ENCODE data around the gene RAB11FIP2. TPM values are rescaled to one million over a fixed set of nuclear protein-coding genes. Genes with fewer than 3 reads are reported as not detected.

Gene RAB11FIP2
- polyA plus RNA-seq, 2 donors, result 2.3 to 3.8 TPM

DNA sequence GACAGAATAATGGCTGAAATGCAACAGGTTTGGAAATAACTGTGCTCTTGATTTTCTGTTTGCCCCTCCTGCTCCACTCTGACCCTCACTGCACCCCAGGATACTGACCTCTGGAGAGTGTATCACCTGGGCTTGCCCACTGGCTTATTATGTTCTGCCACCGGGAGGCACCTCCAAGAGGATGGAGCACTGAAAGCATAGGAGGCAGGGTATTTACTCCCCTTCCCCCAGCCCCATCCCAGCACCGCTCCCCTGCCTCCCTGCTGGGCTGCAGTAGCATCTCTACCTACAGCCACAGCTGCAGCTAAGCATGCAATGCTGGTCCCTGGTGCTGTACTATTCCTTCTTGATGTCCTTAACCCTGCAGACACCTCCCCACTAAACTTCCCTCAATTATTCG is 26.4 kb downstream of the RAB11FIP2 start:
- H3K27ac ChIP-seq (ENCODE audit: low read depth in 2 of 2, low read length in 1 of 2), result no peak overlapping the region
- H3K36me3 ChIP-seq (ENCODE audit: control insufficient read depth in 2 of 2, insufficient read depth in 2 of 2, low read length in 1 of 2), result no peaks in the 10 kb centered on the region
- WGBS, 2 donors, result 79 to 86% methylated on average over 3 of the region's 3 CpGs
- no peaks in the 10 kb centered on the region for H3K4me1 ChIP-seq (ENCODE audit: control insufficient read depth in 2 of 2, insufficient read depth in 2 of 2, low read length in 1 of 2)
- H3K9me3 ChIP-seq (ENCODE audit: control insufficient read depth in 2 of 2, insufficient read depth in 1 of 2, low read depth in 1 of 2, low read length in 1 of 2), result peaks cover 0 to 2% of the 10 kb centered on the region in 2 donors
- H3K27me3 ChIP-seq (ENCODE audit: control insufficient read depth in 1 of 2, insufficient read depth in 2 of 2, low read length in 2 of 2), result no peaks in the 10 kb centered on the region
- no peak overlapping the region for H3K4me3 ChIP-seq (ENCODE audit: low read depth in 1 of 2, low read length in 2 of 2)

DNA sequence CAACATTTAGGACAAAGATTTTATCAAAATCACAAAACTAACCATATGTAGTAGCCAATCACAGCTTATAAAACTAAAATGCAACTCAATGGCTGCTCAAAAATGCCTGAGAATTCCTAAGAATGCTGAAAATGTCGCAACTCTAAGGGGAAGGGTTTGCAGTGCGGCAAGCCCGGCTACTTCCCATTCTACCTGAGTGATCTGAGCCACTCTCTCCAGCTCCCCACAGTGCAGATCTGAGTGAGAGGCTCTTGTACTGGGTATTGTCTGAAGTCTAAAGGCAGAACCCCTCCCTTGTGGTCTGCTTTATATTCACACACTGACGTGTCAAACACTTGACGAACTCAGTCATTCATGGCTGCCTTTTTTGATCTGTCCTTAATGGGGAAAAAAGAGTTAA is 28.9 kb downstream of the RAB11FIP2 start:
- Histone ChIP-seq H3K36me3 (ENCODE audit: control insufficient read depth in 2 of 2, insufficient read depth in 2 of 2, low read length in 1 of 2) (no peaks in the 10 kb centered on the region), H3K4me3 (ENCODE audit: low read depth in 1 of 2, low read length in 2 of 2) (no peak overlapping the region), H3K27me3 (ENCODE audit: control insufficient read depth in 1 of 2, insufficient read depth in 2 of 2, low read length in 2 of 2) (no peaks in the 10 kb centered on the region), H3K9me3 (ENCODE audit: control insufficient read depth in 2 of 2, insufficient read depth in 1 of 2, low read depth in 1 of 2, low read length in 1 of 2) (no peaks in the 10 kb centered on the region), H3K27ac (ENCODE audit: low read depth in 2 of 2, low read length in 1 of 2) (no peak overlapping the region), H3K4me1 (ENCODE audit: control insufficient read depth in 2 of 2, insufficient read depth in 2 of 2, low read length in 1 of 2) (no peaks in the 10 kb centered on the region)
- 94 to 95% methylated on average over 5 of the region's 5 CpGs for WGBS, 2 donors

DNA sequence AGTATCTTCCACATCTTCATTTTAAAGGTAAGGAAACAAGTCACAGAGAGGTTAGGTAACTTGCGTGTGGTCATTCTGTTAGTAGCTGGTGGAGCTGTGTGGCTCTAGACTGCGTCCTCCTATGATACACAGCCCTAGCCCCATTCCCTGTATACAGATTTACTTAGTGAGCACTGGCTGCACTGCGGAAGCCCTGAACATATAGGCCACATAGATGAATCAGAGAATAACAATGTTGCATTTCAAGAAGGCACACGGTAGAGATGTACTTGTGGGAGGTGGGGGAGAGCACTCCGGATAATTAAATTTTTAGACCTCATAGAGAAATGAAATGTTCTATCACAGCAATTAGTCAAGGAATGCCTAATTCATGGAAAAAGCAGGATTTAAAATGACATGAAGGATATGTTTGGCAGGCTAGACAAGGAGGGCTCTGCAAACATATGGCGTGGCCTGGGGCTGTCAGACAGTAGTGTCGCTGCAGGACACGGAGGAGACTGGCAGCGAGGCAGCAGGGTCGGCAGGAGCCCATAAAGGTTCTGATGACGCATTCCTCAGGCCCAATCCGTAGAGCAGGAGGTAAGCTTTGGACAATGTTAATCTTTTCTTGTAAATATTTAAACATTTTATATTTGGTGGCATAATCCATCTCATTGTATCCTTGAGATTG is 29.5 kb downstream of the RAB11FIP2 start:
- Histone ChIP-seq H3K9me3 (ENCODE audit: control insufficient read depth in 2 of 2, insufficient read depth in 1 of 2, low read depth in 1 of 2, low read length in 1 of 2) (no peaks in the 10 kb centered on the region), H3K4me3 (ENCODE audit: low read depth in 1 of 2, low read length in 2 of 2) (no peak overlapping the region), H3K36me3 (ENCODE audit: control insufficient read depth in 2 of 2, insufficient read depth in 2 of 2, low read length in 1 of 2) (no peaks in the 10 kb centered on the region), H3K4me1 (ENCODE audit: control insufficient read depth in 2 of 2, insufficient read depth in 2 of 2, low read length in 1 of 2) (no peaks in the 10 kb centered on the region), H3K27ac (ENCODE audit: low read depth in 2 of 2, low read length in 1 of 2) (no peak overlapping the region), H3K27me3 (ENCODE audit: control insufficient read depth in 1 of 2, insufficient read depth in 2 of 2, low read length in 2 of 2) (no peaks in the 10 kb centered on the region)
- 94% methylated on average over 12 of the region's 12 CpGs for WGBS, 2 donors

DNA sequence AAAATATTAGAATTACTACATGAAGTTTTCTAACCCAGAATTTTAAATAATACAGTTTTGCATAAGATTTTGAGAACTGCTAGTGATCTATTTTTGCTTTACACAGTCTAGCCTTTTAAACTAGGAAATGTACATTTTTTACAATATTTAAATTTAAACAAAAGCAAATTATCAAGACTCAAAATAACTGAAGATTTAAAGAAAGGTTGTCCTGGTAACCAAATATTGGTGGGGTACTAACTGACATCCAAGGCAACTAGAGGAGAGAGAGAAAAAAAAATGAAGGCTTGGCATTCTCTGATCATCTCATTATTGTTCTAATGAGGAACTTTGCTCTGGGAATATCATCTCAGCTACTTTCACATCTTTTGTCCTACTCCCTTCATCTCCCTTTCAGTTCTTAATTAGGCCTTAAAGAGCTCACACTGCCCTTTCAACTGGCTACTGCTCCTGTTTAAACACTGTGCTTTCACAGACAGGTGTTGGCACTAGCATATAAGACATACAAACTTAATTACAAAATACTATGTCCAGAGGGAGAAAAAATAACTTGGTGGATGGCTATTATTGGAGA is 33.7 kb downstream of the RAB11FIP2 start:
- Histone ChIP-seq H3K27ac (ENCODE audit: low read depth in 2 of 2, low read length in 1 of 2) (no peak overlapping the region), H3K9me3 (ENCODE audit: control insufficient read depth in 2 of 2, insufficient read depth in 1 of 2, low read depth in 1 of 2, low read length in 1 of 2) (no peaks in the 10 kb centered on the region), H3K36me3 (ENCODE audit: control insufficient read depth in 2 of 2, insufficient read depth in 2 of 2, low read length in 1 of 2) (no peaks in the 10 kb centered on the region), H3K27me3 (ENCODE audit: control insufficient read depth in 1 of 2, insufficient read depth in 2 of 2, low read length in 2 of 2) (no peaks in the 10 kb centered on the region), H3K4me1 (ENCODE audit: control insufficient read depth in 2 of 2, insufficient read depth in 2 of 2, low read length in 1 of 2) (no peaks in the 10 kb centered on the region), H3K4me3 (ENCODE audit: low read depth in 1 of 2, low read length in 2 of 2) (no peak overlapping the region)

DNA sequence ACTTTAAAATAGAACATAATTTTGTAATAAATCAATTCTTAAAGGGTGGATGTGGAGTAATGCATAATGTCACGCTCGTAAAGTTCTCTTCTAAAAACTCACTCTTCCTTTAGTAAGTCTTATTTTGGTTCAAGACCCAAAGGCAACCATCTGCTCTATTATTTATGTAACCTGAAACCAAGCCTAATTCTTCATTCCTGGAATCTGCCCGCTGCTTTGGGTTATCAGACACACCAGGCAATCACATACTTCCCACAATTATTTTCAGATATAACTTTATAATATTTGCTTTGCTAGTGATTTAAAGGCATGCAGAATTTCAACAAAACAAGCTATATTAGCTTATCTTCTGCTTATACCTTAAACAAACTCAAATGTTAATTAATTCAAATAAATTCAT is 39.0 kb downstream of the RAB11FIP2 start:
- 92 to 93% methylated on average over 3 of the region's 3 CpGs for WGBS, 2 donors
- Histone ChIP-seq H3K36me3 (ENCODE audit: control insufficient read depth in 2 of 2, insufficient read depth in 2 of 2, low read length in 1 of 2) (no peaks in the 10 kb centered on the region), H3K9me3 (ENCODE audit: control insufficient read depth in 2 of 2, insufficient read depth in 1 of 2, low read depth in 1 of 2, low read length in 1 of 2) (no peaks in the 10 kb centered on the region)

DNA sequence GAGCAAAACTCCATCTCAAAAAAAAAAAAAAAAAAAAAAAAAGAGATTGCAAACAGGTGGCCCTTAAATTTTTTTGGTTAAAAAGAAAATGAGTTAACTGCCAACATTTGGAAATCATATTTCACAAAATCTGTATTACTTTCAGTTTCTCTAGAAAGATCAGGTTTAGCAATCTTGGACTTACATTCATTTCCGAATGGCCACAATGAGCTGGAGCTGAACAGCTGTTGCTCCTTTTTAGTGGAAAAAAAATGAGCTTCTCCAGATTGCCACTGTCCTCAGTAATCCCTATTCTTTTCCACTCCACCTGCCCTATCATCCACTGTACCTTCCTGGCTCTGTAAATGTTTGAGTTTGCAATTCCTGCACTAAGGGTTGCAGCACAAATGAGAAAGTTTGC is 43.6 kb downstream of the RAB11FIP2 start:
- H3K9me3 ChIP-seq (ENCODE audit: control insufficient read depth in 2 of 2, insufficient read depth in 1 of 2, low read depth in 1 of 2, low read length in 1 of 2), result no peaks in the 10 kb centered on the region
- no peak overlapping the region for H3K27ac ChIP-seq (ENCODE audit: low read depth in 2 of 2, low read length in 1 of 2)
- WGBS, 2 donors, result 86 to 90% methylated on average over 1 of the region's 1 CpG
- no peaks in the 10 kb centered on the region for H3K4me1 ChIP-seq (ENCODE audit: control insufficient read depth in 2 of 2, insufficient read depth in 2 of 2, low read length in 1 of 2)
- H3K36me3 ChIP-seq (ENCODE audit: control insufficient read depth in 2 of 2, insufficient read depth in 2 of 2, low read length in 1 of 2), result no peaks in the 10 kb centered on the region
- H3K4me3 ChIP-seq (ENCODE audit: low read depth in 1 of 2, low read length in 2 of 2), result no peak overlapping the region
- no peaks in the 10 kb centered on the region for H3K27me3 ChIP-seq (ENCODE audit: control insufficient read depth in 1 of 2, insufficient read depth in 2 of 2, low read length in 2 of 2)

More for the DNA sequence above, 39.0 kb downstream of the RAB11FIP2 start:
- H3K4me3 ChIP-seq (ENCODE audit: low read depth in 1 of 2, low read length in 2 of 2), result no peak overlapping the region
- no peaks in the 10 kb centered on the region for H3K4me1 ChIP-seq (ENCODE audit: control insufficient read depth in 2 of 2, insufficient read depth in 2 of 2, low read length in 1 of 2)
- no peak overlapping the region for H3K27ac ChIP-seq (ENCODE audit: low read depth in 2 of 2, low read length in 1 of 2)
- no peaks in the 10 kb centered on the region for H3K27me3 ChIP-seq (ENCODE audit: control insufficient read depth in 1 of 2, insufficient read depth in 2 of 2, low read length in 2 of 2)

DNA sequence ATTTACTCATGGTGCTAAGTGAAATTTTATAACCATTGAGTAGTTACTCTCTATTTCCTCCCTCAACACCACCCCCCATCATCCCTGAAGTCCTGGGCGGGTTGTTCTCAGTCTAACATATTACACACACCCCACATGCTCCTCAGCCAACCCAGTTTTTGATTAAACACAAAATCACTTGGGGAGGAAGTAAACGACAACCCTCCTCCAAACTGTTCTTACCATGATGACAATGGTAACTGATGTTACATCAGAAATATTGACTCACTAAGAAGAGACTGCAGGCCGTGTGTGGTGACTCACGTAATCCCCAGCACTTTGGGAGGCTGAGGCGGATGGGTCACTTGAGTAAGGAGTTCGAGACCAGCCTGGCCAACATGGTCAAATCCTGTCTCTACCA is 44.2 kb downstream of the RAB11FIP2 start:
- no peaks in the 10 kb centered on the region for H3K4me1 ChIP-seq (ENCODE audit: control insufficient read depth in 2 of 2, insufficient read depth in 2 of 2, low read length in 1 of 2)
- no peaks in the 10 kb centered on the region for H3K27me3 ChIP-seq (ENCODE audit: control insufficient read depth in 1 of 2, insufficient read depth in 2 of 2, low read length in 2 of 2)
- no peaks in the 10 kb centered on the region for H3K36me3 ChIP-seq (ENCODE audit: control insufficient read depth in 2 of 2, insufficient read depth in 2 of 2, low read length in 1 of 2)
- H3K4me3 ChIP-seq (ENCODE audit: low read depth in 1 of 2, low read length in 2 of 2), result no peak overlapping the region
- 91% methylated on average over 6 of the region's 6 CpGs for WGBS, 2 donors
- H3K27ac ChIP-seq (ENCODE audit: low read depth in 2 of 2, low read length in 1 of 2), result no peak overlapping the region
- no peaks in the 10 kb centered on the region for H3K9me3 ChIP-seq (ENCODE audit: control insufficient read depth in 2 of 2, insufficient read depth in 1 of 2, low read depth in 1 of 2, low read length in 1 of 2)

DNA sequence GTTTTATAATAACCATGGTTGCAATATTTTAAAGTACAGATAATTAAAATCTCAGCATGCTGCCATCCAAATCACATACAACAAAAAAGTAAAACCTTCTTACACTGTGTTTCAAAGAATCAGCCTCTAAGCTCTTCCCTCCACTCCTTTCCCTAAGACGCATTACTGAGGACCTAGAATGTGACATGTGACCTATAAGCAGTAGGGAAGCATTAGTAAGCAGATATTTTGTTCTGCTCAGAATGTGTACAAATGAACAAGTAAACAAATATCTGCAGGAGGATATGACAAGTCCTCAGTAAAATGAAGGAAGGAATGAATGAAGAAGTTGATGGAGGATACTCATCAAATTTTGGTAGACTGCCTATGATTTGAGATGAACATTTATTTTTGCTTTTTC is 49.1 kb downstream of the RAB11FIP2 start:
- H3K36me3 ChIP-seq (ENCODE audit: control insufficient read depth in 2 of 2, insufficient read depth in 2 of 2, low read length in 1 of 2), result no peaks in the 10 kb centered on the region
- H3K9me3 ChIP-seq (ENCODE audit: control insufficient read depth in 2 of 2, insufficient read depth in 1 of 2, low read depth in 1 of 2, low read length in 1 of 2), result no peaks in the 10 kb centered on the region
- H3K27me3 ChIP-seq (ENCODE audit: control insufficient read depth in 1 of 2, insufficient read depth in 2 of 2, low read length in 2 of 2), result no peaks in the 10 kb centered on the region
- H3K4me3 ChIP-seq (ENCODE audit: low read depth in 1 of 2, low read length in 2 of 2), result no peak overlapping the region
- no peaks in the 10 kb centered on the region for H3K4me1 ChIP-seq (ENCODE audit: control insufficient read depth in 2 of 2, insufficient read depth in 2 of 2, low read length in 1 of 2)
- WGBS, 2 donors, result 93 to 96% methylated on average over 1 of the region's 1 CpG
- H3K27ac ChIP-seq (ENCODE audit: low read depth in 2 of 2, low read length in 1 of 2), result no peak overlapping the region

DNA sequence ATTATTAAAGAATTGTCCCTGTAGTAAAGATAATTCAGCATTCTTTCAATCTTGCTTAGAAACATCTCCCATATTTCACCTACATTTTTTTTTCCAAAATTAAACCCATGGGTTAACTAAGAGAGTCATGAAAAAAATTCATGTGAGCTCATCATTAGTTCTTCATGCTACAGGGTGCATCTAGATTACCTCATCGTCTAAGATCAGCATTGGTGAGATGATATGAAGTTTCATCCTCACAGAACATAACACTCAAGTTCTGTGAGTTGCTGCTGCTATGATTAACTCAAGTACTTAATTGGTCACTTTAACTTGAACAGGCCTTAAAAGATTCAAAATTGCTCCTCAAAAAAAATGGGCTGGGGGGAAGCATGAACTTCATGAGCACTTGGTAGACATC is 50.0 kb downstream of the RAB11FIP2 start:
- Histone ChIP-seq H3K36me3 (ENCODE audit: control insufficient read depth in 2 of 2, insufficient read depth in 2 of 2, low read length in 1 of 2) (no peaks in the 10 kb centered on the region), H3K27ac (ENCODE audit: low read depth in 2 of 2, low read length in 1 of 2) (no peak overlapping the region), H3K27me3 (ENCODE audit: control insufficient read depth in 1 of 2, insufficient read depth in 2 of 2, low read length in 2 of 2) (no peaks in the 10 kb centered on the region), H3K9me3 (ENCODE audit: control insufficient read depth in 2 of 2, insufficient read depth in 1 of 2, low read depth in 1 of 2, low read length in 1 of 2) (no peaks in the 10 kb centered on the region), H3K4me3 (ENCODE audit: low read depth in 1 of 2, low read length in 2 of 2) (no peak overlapping the region), H3K4me1 (ENCODE audit: control insufficient read depth in 2 of 2, insufficient read depth in 2 of 2, low read length in 1 of 2) (no peaks in the 10 kb centered on the region)
- WGBS, 2 donors, result 95% methylated on average over 1 of the region's 1 CpG

DNA sequence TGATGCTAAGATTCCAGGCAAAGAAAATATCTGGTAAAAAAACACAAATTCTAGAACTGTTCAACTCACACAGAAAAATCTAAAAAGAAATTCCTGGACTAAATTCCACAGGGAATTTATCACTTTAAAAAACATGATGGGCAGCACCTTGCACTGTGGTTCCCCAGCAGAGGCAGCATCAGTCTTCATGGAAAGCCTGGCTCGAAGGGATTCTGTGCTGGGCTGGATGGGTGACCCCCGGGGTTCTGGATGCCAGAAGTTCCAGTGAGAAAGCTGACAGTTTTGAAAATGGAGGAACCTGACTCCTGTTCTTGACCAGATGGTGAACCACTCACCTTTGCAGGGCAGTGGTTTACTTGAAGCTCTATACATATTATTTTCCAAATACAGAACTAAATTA is 52.0 kb downstream of the RAB11FIP2 start:
- Histone ChIP-seq H3K36me3 (ENCODE audit: control insufficient read depth in 2 of 2, insufficient read depth in 2 of 2, low read length in 1 of 2) (no peaks in the 10 kb centered on the region), H3K9me3 (ENCODE audit: control insufficient read depth in 2 of 2, insufficient read depth in 1 of 2, low read depth in 1 of 2, low read length in 1 of 2) (no peaks in the 10 kb centered on the region), H3K27me3 (ENCODE audit: control insufficient read depth in 1 of 2, insufficient read depth in 2 of 2, low read length in 2 of 2) (no peaks in the 10 kb centered on the region), H3K4me3 (ENCODE audit: low read depth in 1 of 2, low read length in 2 of 2) (no peak overlapping the region), H3K27ac (ENCODE audit: low read depth in 2 of 2, low read length in 1 of 2) (no peak overlapping the region), H3K4me1 (ENCODE audit: control insufficient read depth in 2 of 2, insufficient read depth in 2 of 2, low read length in 1 of 2) (no peaks in the 10 kb centered on the region)
- 91 to 95% methylated on average over 2 of the region's 2 CpGs for WGBS, 2 donors
